Lung (tissue), 12 donors: ENCODE results near the gene CBLL1. TPM values are rescaled to one million over a fixed set of nuclear protein-coding genes. Genes with fewer than 3 reads are reported as not detected.

Experiments
- ATAC-seq: fragments of 200-7000 bp; cut with Tn5 transposase; one replicate; pipeline ENCODE4 v1.9.1; 2020; ENCODE audit warnings: moderate number of reproducible peaks; ENCODE audit not compliant: insufficient read depth, low FRiP score
- DNase-seq, 3 donors: peaks; one replicate each; pipeline ENCODE4 v3.0.0-alpha.2; 2013 to 2017
- H3K27ac ChIP-seq, 2 donors: one replicate each; pipeline ENCODE4 v1.5.1; 2013; ENCODE audit warnings: mild to moderate bottlenecking in 2 of 2, moderate library complexity in 2 of 2, control low read depth in 1 of 2, inconsistent platforms in 1 of 2, low read depth in 1 of 2, low read length in 1 of 2
- H3K27me3 ChIP-seq, 3 donors: one replicate each; pipeline ENCODE4 v1.5.1; 2013; ENCODE audit warnings: low read length in 2 of 3; ENCODE audit not compliant: control insufficient read depth in 3 of 3, insufficient read depth in 3 of 3
- H3K36me3 ChIP-seq, 4 donors: one replicate each; pipeline ENCODE4 v1.5.1; 2013; ENCODE audit warnings: low read length in 4 of 4, mild to moderate bottlenecking in 1 of 4, moderate library complexity in 1 of 4; ENCODE audit not compliant: control insufficient read depth in 4 of 4, insufficient read depth in 4 of 4
- H3K4me1 ChIP-seq, 5 donors: one replicate each; pipeline ENCODE4 v1.5.1; 2013; ENCODE audit warnings: low read length in 5 of 5, mild to moderate bottlenecking in 2 of 5, moderate library complexity in 1 of 5; ENCODE audit not compliant: control insufficient read depth in 5 of 5, insufficient read depth in 5 of 5
- H3K4me3 ChIP-seq: one replicate; pipeline ENCODE4 v1.5.1; 2013; ENCODE audit warnings: mild to moderate bottlenecking, control low read depth, moderate library complexity
- H3K9ac ChIP-seq, 2 donors: one replicate each; pipeline ENCODE4 v1.5.1; 2013; ENCODE audit warnings: low read length in 2 of 2, control low read depth in 1 of 2; ENCODE audit not compliant: insufficient read depth in 1 of 2
- H3K9me3 ChIP-seq, 4 donors: one replicate each; pipeline ENCODE4 v1.5.1; 2013; ENCODE audit warnings: low read length in 3 of 4, mild to moderate bottlenecking in 1 of 4, moderate library complexity in 1 of 4; ENCODE audit not compliant: control insufficient read depth in 4 of 4, insufficient read depth in 3 of 4
- CTCF ChIP-seq: IDR thresholded peaks from 2 replicates; pipeline ENCODE4 v1.5.1; 2012; ENCODE audit warnings: mild to moderate bottlenecking; ENCODE audit errors: control extremely low read depth, extremely low read depth
- WGBS, 2 donors: extraction: QIAGEN DNeasy Blood & Tissue Kit; methylation state at CpG; one replicate each; pipeline ENCODE4 v1.1.7; 2013; 5-methylcytosine and 5-hydroxymethylcytosine counted together
- polyA plus RNA-seq, 2 donors: library from polyadenylated mRNA; stranded (reverse); fragments of 200-250 nt; gene quantifications; one replicate each; pipeline ENCODE4 v1.2.1, GENCODE V29; 2013
- total RNA-seq, 2 donors: library from RNA; depleted of rRNA in 1 of 2; stranded (reverse); fragments of >200 nt in 1 of 2; gene quantifications; one replicate each; pipeline ENCODE4 v1.2.1, GENCODE V29; 2014 to 2021
- donor health status: control.
- donor health status: control.
- donor health status: Bipolar disorder and iron deficiency.
- donor health status: healthy.
- donor health status: DM: yes; HTN: yes; CAD: no.

CBLL1 gene
- total and polyA plus RNA-seq, 4 donors, result 5.2 to 25.2 (median 15.1) TPM

GRCh38 chr7:107712896-107713295 lies 31.0 kb upstream of the CBLL1 start:
- H3K4me3 ChIP-seq, result no peak overlapping the region
- 91 to 94% methylated on average over 1 of the region's 1 CpG for WGBS, 2 donors
- no peaks in the 10 kb centered on the region for H3K27me3 ChIP-seq
- DNase-seq (no peak), ATAC-seq (no peak)
- no peaks in the 10 kb centered on the region for H3K36me3 ChIP-seq
- no peak overlapping the region for H3K9ac ChIP-seq
- H3K27ac ChIP-seq, result no peak overlapping the region
- no peaks in the 10 kb centered on the region for H3K4me1 ChIP-seq
- TF ChIP-seq CTCF, result no peak
- no peaks in the 10 kb centered on the region for H3K9me3 ChIP-seq

GRCh38 chr7:107715531-107715930 lies 28.4 kb upstream of the CBLL1 start:
- H3K27me3 ChIP-seq, result peaks cover 0 to 4% (median 0%) of the 10 kb centered on the region in 3 donors
- no peaks in the 10 kb centered on the region for H3K4me1 ChIP-seq
- no peaks in the 10 kb centered on the region for H3K9me3 ChIP-seq
- H3K4me3 ChIP-seq, result no peak overlapping the region
- H3K9ac ChIP-seq, result no peak overlapping the region
- no peak overlapping the region for H3K27ac ChIP-seq
- no peak for TF ChIP-seq CTCF
- ATAC-seq (no peak), DNase-seq (no peak)
- no peaks in the 10 kb centered on the region for H3K36me3 ChIP-seq
- 87 to 94% methylated on average over 6 of the region's 6 CpGs for WGBS, 2 donors

DNA sequence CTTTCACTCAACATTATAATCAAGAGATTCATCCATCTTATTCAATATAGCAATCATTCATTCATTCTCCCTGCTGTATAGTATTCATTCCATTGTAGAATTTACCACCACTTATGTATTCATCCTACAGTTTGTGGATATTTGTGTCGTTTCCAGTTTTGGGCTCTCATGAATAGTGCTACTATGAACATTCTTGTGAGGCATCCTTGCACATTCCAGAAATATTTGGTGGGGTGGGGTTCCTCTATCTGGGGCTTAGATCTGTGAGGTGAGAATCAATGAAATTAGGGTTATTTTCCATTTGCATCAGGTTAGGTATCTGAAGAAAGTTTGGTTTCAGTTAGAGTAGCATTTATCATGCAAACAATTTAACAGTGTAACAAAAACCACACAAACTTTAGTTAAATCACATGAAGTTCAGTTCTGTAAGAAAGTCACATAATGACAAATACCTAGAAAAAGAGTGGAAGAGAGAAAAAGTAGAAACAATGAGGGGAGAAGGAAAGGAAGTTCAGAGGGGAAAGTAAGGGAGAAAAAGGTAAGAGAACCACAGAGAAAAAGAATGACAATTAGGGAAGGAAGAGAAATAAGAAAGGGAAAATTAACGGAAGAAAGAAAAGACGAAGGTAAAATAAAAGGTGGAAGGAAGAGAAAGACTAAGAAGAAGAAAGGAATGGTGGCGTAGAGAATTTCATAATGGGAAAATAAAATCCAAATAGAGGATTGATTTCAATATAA lies 25.3 kb upstream of the CBLL1 start:
- H3K27me3 ChIP-seq, result peaks cover 0 to 4% (median 0%) of the 10 kb centered on the region in 3 donors
- H3K4me1 ChIP-seq, result no peaks in the 10 kb centered on the region
- H3K27ac ChIP-seq, result no peak overlapping the region
- no peak overlapping the region for H3K4me3 ChIP-seq
- no peaks in the 10 kb centered on the region for H3K36me3 ChIP-seq
- H3K9me3 ChIP-seq, result no peaks in the 10 kb centered on the region
- DNase-seq (no peak), ATAC-seq (no peak)
- WGBS, 2 donors, result 83 to 86% methylated on average over 4 of the region's 4 CpGs
- H3K9ac ChIP-seq, result no peak overlapping the region
- TF ChIP-seq CTCF, result no peak
